Stimulated activated CD8-positive, alpha-beta memory T cell treated with anti-CD3 and anti-CD28 coated beads, Interleukin-15, amount 100 ng/mL, for 1 hour (primary cell): ENCODE results near the gene ITGB7.
"Not testable (repeated sequence)": the region's sequence is repeated elsewhere in the genome, so short reads cannot be mapped to it uniquely, and the experiment has no call there.

Source experiments
- DNase-seq: peaks from one replicate; pipeline ENCODE4 v3.0.0-alpha.2; 2020; ENCODE audit warnings: low read depth

The ITGB7 gene

GRCh38 chr12:53217051-53217930 is 10.2 kb upstream of the ITGB7 start:
- no peak for DNase-seq

DNA sequence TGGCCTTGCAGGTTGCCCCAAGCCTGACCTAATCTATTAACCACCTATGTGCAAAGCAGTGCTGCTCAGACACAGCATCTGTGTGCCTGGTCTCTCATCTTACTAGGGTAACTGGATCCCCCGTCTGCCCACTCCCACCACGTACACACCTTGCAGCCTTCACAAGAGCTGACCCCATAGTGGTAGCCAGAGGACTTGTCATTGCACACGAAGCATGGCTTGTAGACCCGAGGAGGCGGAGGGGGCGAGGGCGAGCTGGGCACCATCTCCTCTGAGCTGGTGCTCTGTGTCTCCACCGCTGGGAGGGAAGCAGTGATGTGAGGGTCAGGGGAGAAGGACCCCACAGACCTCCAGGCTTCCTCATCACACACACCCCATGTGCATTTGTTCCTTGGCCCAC is 8.4 kb upstream of the ITGB7 start:
- DNase-seq = no peak

DNA sequence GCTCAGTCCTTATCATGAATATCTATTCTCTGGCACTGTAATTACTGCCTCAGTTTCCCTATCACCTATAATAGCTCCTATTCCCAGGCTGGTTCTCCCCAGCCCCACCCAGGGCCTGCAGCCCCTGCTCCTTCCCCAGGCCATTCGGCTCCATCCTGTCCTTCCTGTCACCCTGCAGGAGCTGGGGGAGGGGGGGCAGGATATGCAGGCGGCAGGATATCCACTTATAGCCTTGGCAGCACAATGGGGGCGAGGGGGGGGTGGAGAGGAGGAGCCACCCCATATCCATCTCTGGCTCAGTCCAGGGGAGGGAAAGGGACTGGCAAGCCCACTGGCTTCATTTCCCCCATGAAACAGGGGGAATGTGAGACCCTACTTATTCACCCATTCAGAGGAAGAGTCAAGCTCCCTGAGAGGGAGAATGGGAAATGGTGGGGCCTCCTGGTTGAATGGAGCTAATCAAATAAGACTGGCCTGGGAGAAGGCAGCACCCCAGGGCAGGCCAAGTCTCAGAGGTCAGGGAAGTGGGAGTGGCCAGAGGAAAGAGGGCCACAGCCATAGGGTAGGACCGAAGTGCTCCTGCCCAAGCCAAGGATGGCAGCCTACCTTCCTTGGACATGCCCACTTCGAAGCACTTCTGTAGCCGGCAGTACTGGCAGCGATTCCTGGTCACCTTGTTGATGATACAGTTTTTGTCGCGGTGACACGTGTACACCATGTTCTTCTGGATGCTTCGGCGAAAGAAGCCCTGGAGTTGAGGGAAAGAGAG is 7.8 kb upstream of the ITGB7 start:
- DNase-seq = no peak

DNA sequence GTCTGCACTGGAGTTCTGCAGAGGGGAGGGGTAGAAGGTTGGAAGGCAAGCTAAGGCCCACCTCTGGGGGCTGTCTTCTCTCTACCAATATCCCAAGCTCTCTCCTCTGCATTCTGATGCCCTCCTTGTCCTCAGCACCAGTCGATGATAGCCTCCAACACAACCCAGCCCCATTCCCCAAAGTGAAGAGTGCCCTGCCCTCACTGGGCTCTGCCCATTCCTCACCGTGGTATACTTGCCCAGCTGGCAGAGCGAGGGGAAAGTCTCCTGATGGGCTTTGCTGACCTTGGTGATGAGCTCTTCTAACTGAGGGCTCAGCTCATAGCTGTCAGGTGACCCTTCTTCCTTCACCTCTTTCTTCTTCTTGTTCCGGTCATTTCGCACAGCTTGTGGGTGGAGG is 7.2 kb upstream of the ITGB7 start:
- no peak for DNase-seq

DNA sequence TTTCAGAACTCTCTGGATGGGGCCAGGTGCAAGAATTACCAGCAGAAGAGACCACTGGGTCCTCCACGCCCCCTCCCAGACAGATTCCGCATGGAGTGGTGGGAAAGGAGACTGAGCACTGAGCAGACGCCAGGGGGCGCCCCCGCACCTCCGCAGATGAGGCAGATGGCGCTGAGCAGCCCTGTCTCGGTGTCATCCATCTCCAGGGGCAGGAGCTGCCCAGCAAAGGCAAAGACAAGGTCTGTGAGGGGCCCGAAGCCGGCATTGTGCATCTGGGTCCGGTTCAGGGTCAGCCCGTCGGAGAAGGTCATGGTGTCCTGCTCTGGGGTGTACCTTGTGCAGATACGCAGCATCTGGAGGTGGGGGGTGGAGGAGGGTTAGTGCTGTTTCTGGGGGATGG is 6.3 kb upstream of the ITGB7 start:
- peak; percentile 73 for DNase-seq

- no peak for DNase-seq
Observed at GRCh38 chr12:53212931-53213330, 5.9 kb upstream of the ITGB7 start.

DNA sequence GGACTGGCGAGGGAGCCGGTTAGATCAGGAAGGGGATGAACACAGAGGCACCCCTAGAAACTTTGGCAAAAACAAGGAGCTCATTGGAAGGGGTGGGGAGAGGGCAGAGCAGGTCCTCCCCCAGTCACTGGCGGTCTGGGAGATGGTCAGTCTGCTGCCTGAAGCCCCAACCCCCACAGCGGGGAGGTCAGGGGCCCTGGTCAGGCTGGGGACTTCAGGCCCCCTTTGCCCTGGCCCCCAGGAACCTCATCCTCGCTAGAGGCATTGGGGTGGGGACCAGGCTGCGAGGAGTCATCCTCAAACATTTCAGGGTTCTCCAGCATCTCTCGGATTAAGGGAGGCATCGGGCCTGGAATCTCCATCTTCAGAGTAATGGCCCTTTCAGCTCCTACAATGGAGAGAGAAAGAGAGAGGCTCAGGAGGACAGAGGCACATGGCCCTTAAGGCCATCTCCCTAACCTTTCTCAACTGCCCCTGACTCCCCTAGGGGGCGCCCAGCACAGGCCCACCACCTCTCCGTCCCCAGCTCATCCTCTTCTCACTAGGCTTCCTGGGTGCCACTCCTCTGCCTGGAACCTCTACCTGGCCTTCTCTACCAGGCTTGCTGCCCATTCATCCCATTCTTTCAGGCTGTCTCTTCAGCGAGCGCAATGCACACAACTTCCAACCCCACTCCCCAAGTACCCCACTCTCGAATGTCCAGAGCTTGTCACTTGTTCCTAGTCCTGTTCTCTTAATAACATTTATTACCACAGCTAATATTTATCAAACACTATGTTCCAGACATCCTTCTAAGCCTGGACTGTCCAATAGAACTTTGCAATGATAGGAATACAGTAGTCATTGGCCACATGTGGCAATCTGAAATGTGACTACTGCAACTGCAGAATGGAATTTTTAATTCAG is 4.7 kb upstream of the ITGB7 start:
- DNase-seq = no peak

GRCh38 chr12:53210843-53211242 is 3.8 kb upstream of the ITGB7 start:
- no peak for DNase-seq

DNA sequence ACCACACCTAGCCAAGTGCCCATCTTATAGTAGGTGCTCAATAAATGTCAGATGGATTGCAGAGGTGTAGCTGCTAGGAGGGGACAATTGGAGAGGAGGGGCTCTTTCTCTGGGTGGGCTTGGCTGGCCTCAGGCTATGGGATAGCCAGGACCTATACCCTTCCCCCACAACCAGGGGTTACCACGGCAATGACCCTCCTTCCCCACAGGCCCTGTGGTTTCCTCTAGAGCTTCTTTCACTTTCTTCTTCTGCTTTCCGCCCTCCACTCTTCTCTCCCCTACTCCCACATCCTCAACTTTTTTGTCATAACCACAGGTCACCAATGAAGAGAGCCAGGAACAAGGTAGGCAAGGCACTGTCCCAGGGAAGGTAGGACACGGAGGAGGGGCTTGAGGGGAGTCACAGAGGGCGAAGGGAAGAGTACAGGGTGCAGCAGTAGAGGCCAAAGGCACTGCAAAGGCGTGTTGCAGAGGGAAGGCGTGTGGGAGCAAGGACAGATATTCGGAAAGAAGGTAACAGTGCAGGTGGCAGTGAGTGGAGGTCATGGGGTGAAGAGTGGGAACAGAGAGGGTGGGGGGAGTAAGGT is 1.9 kb upstream of the ITGB7 start:
- no peak for DNase-seq

DNA sequence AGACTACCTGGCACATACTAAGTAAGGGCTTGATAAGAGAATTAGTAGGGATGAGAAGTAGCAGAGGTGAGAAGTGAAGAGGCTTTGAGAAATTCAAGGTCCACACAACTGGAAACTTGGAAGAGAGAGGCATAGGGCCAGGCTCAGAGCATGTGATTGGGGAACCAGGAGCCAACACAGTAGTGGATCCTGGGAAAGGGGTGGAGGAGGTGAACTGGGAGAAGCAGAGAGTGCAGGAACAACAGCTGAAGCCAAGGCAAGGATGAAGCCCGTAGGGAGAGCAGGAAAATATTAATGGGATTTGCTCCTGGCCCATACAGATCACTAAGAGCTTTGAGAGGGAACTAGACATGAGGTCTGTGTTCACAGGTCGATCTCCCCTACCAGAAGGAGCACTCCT is 1.4 kb upstream of the ITGB7 start:
- no peak for DNase-seq

GRCh38 chr12:53205747-53206419 is 1.2 kb downstream of the ITGB7 start:
- DNase-seq = no peak

DNA sequence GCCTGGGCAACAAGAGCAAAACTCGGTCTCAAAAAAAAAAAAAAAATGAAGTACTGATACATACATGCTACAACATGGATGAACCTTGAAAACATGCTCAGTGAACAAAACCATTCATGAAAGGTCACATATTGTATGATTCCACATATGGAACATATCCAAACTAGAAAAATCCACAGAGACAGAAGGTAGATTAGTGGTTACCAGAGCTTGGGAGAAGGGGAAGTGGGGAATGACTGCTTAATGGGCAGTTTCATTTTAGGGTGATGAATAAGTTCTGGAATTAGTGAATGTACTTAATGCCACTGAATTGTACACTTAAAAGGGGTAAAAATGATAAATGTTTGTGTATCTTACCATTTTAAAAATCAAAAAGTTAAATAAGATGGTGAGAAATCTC is 2.7 kb downstream of the ITGB7 start:
- no peak for DNase-seq

GRCh38 chr12:53202316-53202715 is 4.7 kb downstream of the ITGB7 start:
- not testable (repeated sequence) for DNase-seq

GRCh38 chr12:53201639-53202038 is 5.4 kb downstream of the ITGB7 start:
- no peak for DNase-seq

GRCh38 chr12:53201177-53201541 is 5.9 kb downstream of the ITGB7 start:
- no peak for DNase-seq

- no peak for DNase-seq
Observed at GRCh38 chr12:53200458-53201176, 6.4 kb downstream of the ITGB7 start.

DNA sequence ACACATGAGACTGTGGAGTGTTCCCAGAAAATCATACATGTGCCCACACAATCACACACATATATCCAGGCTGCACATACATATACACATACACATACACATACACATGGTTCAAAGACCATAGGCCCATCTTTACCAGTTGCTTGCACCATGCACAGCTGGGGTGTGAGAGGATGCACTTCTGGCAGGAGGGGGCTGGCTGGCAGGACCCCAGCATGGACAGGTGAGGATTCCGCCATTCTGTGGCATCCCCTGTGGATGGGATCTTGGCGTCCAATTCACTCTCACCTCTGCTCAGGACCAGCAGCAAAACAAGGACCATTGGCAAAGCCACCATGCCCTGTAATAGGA is 7.0 kb downstream of the ITGB7 start:
- no peak for DNase-seq

GRCh38 chr12:53199700-53200099 is 7.4 kb downstream of the ITGB7 start:
- DNase-seq = no peak

DNA sequence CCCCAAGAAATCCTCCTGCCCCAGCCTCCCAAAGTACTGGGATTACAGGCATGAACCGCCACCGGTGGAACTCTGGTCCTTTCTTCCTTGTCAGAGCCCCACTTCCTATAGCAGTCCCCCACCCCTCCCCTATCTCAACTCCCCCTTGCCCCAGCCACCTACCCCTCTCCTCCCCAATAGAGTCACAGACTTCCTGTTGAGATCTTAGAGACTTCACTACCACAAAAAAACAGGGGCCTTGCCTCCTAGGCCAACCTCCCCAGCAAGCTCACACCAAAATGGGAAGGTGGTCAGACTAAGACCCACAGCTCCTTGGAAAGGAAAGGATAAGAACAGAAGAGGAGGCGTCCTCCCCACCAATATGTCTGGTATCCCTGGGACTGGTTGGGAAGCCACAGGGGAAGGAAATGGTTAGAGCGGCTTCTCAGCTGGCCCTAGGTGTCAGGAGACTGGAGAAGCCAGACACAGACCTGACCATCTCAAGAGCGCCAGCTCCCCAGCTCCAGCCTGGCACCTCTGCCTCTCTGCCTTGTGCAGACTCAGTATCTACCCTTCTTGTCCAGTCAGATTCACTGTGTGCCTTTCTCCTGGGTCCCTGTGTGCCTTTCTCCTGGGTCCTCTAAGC is 8.5 kb downstream of the ITGB7 start:
- DNase-seq = no peak

DNA sequence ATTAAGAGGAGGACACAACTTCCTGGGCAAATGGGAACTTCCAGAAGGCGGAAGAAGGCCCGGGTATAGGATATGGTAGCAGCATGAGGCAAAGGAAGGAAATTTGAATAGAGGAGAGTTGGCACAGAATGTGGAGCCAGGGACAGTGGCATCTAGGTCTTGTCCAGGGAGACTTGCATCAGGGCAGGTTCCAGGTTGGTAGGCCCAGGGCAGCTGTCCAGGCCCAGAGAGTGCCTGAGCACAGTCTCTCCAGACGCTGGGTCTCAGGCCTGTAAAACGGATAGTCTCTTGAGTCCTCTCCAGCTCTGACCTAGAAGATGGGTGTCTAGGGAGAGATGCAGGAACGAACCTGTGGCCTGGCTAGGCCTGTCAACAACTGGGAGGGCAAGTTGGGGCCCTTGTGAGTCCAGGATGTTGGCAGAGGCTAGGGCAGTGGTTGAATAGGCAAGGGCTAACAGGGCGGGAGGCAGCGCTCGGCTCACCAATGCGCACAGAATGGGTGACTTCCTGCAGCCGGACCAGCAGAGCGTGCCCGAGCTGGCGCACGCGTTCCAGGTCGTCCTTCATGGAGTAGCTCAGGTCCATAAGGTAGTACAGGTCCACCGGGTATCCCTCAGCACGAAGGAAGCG is 9.9 kb downstream of the ITGB7 start:
- DNase-seq = no peak
